Cardiac muscle cell (in vitro differentiated cells and primary cell): Measurements from ENCODE around the gene PSME3IP1. TPM values are rescaled to one million over a fixed set of nuclear protein-coding genes. Genes with fewer than 3 reads are reported as not detected.

Experiments
- DNase-seq, 2 donors: peaks; one replicate each; pipeline versions ENCODE4 v3.0.0 to v3.0.0-alpha.2; 2010 to 2017; ENCODE audit warnings: low read depth in 1 of 2, low spot score in 1 of 2
- H3K27ac ChIP-seq: fragments of 200-600 bp; sonication (generic); 2 replicates; pipeline ENCODE4 v1.5.1; 2016
- H3K27me3 ChIP-seq: fragments of 200-600 bp; sonication (generic); 2 replicates; pipeline ENCODE4 v1.6.0; 2016; ENCODE audit warnings: control low read depth
- H3K36me3 ChIP-seq: fragments of 200-600 bp; sonication (generic); 2 replicates; pipeline ENCODE4 v1.5.1; 2016; ENCODE audit warnings: control low read depth
- H3K4me1 ChIP-seq: fragments of 200-600 bp; sonication (generic); 2 replicates; pipeline ENCODE4 v1.8.1; 2017; ENCODE audit warnings: low read depth, mild to moderate bottlenecking, mixed run types
- H3K4me3 ChIP-seq: fragments of 200-600 bp; sonication (generic); 2 replicates; pipeline ENCODE4 v1.5.1; 2016; ENCODE audit warnings: mild to moderate bottlenecking
- H3K9me3 ChIP-seq: fragments of 200-600 bp; sonication (generic); 2 replicates; pipeline ENCODE4 v1.5.1; 2017; ENCODE audit warnings: low read depth, mild to moderate bottlenecking, control low read depth
- CTCF ChIP-seq: IDR thresholded peaks from 2 replicates; pipeline ENCODE4 v1.5.1; 2012; ENCODE audit warnings: low read depth, mild to moderate bottlenecking, low read length
- polyA plus RNA-seq: library from polyadenylated mRNA; unstranded; fragments of >200 nt; fragmentation: Nextera tagmentation; extraction: Ambion mirVana; gene quantifications from 2 replicates; pipeline ENCODE4 v1.2.1, GENCODE V29; 2016
- total RNA-seq: library from RNA; depleted of rRNA; stranded (reverse); fragments of >200 nt; gene quantifications from 2 replicates; pipeline ENCODE4 v1.2.3, GENCODE V29; 2016

PSME3IP1 gene
- total and polyA plus RNA-seq, 2 experiments from 2014 or later = 73.6 to 108 TPM

DNA sequence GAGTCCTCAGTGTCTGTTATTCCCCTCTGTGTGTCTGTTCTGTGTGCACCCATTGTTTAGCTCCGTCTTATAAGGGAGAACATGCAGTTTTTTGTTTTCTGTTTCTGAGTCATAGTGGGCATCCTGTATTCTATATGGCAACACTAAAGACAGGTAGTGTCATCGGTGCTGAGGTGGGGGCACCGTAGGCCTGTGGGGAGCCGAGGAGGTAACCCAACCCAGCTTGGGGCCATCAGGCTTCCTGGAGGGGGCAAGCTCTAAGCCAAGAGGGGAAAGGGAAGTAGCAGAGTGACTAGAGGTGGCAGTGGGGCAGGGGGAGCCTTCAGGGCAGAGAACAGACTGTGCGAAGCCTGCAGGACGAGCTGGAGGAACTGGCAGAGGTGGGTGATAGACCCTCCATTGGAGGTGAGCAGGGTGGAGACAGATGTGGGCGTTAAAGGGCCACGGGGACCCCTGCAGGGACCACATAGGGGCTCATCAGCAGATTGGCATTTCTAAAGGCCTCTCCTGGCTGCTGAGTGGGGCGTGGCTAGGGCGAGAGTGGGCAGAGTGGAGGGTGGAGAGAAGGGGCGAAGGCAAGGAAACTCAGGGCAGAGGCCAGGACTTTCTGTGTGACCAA is 57.0 kb downstream of the PSME3IP1 start:
- no peaks in the 10 kb centered on the region for H3K36me3 ChIP-seq
- no peak for DNase-seq
- H3K4me1 ChIP-seq = no peaks in the 10 kb centered on the region
- no peak overlapping the region for H3K4me3 ChIP-seq
- H3K27me3 ChIP-seq = no peaks in the 10 kb centered on the region
- TF ChIP-seq CTCF = no peak
- no peaks in the 10 kb centered on the region for H3K9me3 ChIP-seq
- H3K27ac ChIP-seq = no peak overlapping the region

DNA sequence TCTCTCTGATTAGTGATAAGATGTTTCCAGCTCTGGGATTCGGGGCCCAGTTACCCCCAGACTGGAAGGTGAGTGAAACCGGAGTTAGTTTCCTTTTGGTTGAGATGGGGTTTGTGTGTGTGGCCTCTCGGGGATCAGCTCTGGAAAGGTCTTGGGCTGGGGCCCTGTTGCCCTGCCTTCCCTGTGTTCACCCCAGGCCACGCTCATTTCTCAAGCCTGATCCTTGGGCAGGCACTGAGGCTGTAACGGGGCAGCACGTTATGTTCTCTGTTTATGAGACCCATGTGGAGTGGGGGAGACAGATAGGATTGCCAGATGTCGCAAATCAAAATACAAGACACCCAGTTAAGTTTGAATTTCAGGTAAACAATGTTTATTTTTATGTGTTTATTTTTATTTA is 58.0 kb downstream of the PSME3IP1 start:
- Histone ChIP-seq H3K36me3 (no peaks in the 10 kb centered on the region), H3K4me1 (no peaks in the 10 kb centered on the region), H3K4me3 (no peak overlapping the region), H3K9me3 (no peaks in the 10 kb centered on the region), H3K27me3 (no peaks in the 10 kb centered on the region), H3K27ac (no peak overlapping the region)
- no peak for TF ChIP-seq CTCF
- no peak for DNase-seq

DNA sequence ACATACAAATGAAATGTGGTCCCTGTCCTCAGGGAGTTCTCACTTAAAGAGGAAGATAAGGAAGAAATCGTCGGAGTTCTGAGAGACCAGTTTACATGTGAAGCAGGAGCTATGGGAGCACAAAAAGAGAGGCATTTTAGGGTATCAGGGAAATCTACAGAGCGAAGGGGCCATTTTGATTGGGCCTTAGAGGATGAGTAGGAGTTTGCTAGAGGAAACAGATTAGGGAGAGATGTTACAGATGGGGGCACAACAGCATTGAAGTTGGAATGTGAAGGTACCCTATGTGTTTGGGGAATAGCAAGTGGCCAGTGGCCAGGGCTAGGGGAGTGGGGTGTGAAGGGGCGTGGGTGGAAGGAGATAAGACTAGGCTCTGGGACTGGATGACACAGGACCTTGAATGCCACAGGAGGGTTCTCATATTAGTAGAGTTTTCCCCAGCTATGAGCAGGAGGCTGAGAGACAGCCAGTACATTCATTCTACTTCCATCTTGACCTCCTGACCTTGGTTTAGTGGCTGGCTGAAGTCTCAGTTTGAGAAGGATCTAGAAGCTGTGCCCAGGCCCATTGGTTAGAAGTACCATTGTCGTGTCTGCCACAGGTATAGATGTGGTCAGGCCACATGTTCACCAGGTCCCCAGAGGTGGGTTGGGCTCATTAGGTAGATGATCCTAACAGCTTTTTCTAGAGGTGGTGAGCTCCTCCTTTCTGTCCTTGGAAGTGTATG is 58.6 kb downstream of the PSME3IP1 start:
- H3K36me3 ChIP-seq = no peaks in the 10 kb centered on the region
- no peaks in the 10 kb centered on the region for H3K27me3 ChIP-seq
- H3K4me3 ChIP-seq = no peak overlapping the region
- no peaks in the 10 kb centered on the region for H3K9me3 ChIP-seq
- no peak for DNase-seq
- no peaks in the 10 kb centered on the region for H3K4me1 ChIP-seq
- TF ChIP-seq CTCF = no peak
- no peak overlapping the region for H3K27ac ChIP-seq

DNA sequence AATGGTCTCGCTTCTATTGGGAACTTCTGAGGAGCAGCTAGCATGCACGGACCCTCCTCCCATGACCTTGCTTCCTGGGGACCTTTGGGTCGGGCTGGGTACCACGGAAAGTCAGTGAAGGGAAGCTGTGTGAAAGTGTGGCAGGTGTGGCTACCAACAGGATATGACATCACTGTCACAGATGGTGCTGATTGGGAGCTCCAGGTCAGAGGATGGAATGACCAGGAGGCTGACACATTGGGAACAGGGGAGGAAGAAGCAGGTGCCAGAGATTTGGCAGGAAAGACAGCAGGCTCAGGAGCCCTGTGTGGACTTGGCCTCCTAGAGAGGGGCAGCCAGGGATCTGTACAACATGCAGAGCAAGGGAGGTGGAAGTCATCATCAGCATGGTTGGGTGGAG is 59.4 kb downstream of the PSME3IP1 start:
- Histone ChIP-seq H3K27me3 (no peaks in the 10 kb centered on the region), H3K4me3 (no peak overlapping the region), H3K9me3 (no peaks in the 10 kb centered on the region), H3K36me3 (no peaks in the 10 kb centered on the region), H3K4me1 (no peaks in the 10 kb centered on the region), H3K27ac (no peak overlapping the region)
- DNase-seq = no peak
- TF ChIP-seq CTCF = no peak

DNA sequence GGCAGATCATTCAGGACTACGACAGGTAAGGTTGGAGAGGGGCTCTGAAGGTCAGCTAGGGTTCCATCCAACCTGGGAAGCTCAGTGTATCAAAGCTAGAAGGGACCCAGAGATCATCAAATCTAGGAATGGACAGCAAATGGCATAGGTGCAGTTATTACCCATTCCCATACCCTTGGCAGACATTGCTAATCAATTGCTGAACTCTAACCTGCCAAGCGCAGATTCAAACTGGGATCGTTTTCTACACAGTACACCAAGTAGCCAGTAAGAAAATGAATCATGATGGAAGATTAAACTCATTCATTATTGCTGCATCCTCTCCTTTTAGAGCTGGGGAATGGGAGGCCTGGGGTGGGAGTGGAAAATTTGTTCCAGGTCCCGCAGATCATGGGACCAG is 59.9 kb downstream of the PSME3IP1 start:
- Histone ChIP-seq H3K27ac (no peak overlapping the region), H3K27me3 (no peaks in the 10 kb centered on the region), H3K9me3 (no peaks in the 10 kb centered on the region), H3K36me3 (no peaks in the 10 kb centered on the region), H3K4me1 (no peaks in the 10 kb centered on the region), H3K4me3 (no peak overlapping the region)
- DNase-seq = no peak
- no peak for TF ChIP-seq CTCF
